GM18868 (cell line): ENCODE results near the gene CLEC4C.
"Not testable (repeated sequence)": the region's sequence is repeated elsewhere in the genome, so short reads cannot be mapped to it uniquely, and the experiment has no call there.

Experiments
- ATAC-seq: cut with Tn5 transposase; IDR thresholded peaks from one replicate; pipeline ENCODE4 v1.9.1; 2021; ENCODE audit warnings: mild to moderate bottlenecking, moderate library complexity; ENCODE audit not compliant: unreplicated experiment

Gene CLEC4C

GRCh38 chr12:7747246-7747645 lies at the start of gene CLEC4C:
TSS of gene CLEC4C (minus strand) at chr12:7747375. CDS start at chr12:7747348, 27 bp downstream.
- no peak for ATAC-seq

- no peak for ATAC-seq
Measured at GRCh38 chr12:7793211-7793610, 46.0 kb upstream of the CLEC4C start.

GRCh38 chr12:7788884-7789528 lies 41.8 kb upstream of the CLEC4C start, which contains the start of gene NANOG:
TSS of gene NANOG (plus strand) at chr12:7789402. CDS start at chr12:7789615, 213 bp downstream.
- not testable (repeated sequence) for ATAC-seq

- ATAC-seq = no peak
Measured at GRCh38 chr12:7788294-7788660, 41.1 kb upstream of the CLEC4C start.

GRCh38 chr12:7787574-7788293 lies 40.6 kb upstream of the CLEC4C start:
- no peak for ATAC-seq

GRCh38 chr12:7784701-7785100 lies 37.5 kb upstream of the CLEC4C start:
- ATAC-seq = no peak

- not testable (repeated sequence) for ATAC-seq
Measured at GRCh38 chr12:7783433-7783832, 36.3 kb upstream of the CLEC4C start.

GRCh38 chr12:7782055-7782454 lies 34.9 kb upstream of the CLEC4C start:
- ATAC-seq = no peak

- ATAC-seq = no peak
Measured at GRCh38 chr12:7781274-7781673, 34.1 kb upstream of the CLEC4C start.

GRCh38 chr12:7769999-7770398 lies 22.8 kb upstream of the CLEC4C start:
- ATAC-seq = no peak

GRCh38 chr12:7758766-7759140 lies 11.6 kb upstream of the CLEC4C start:
- ATAC-seq = no peak

GRCh38 chr12:7756993-7757392 lies 9.8 kb upstream of the CLEC4C start:
- ATAC-seq = no peak

GRCh38 chr12:7755668-7756067 lies 8.5 kb upstream of the CLEC4C start:
- ATAC-seq = not testable (repeated sequence)

- ATAC-seq = not testable (repeated sequence)
Measured at GRCh38 chr12:7751941-7752922, 5.1 kb upstream of the CLEC4C start.

GRCh38 chr12:7751394-7751793 lies 4.2 kb upstream of the CLEC4C start:
- ATAC-seq = no peak

- ATAC-seq = no peak
Measured at GRCh38 chr12:7750350-7750749, 3.2 kb upstream of the CLEC4C start.

GRCh38 chr12:7749442-7749841 lies 2.3 kb upstream of the CLEC4C start:
- ATAC-seq = no peak

- ATAC-seq = no peak
Measured at GRCh38 chr12:7748852-7749251, 1.7 kb upstream of the CLEC4C start.

- no peak for ATAC-seq
Measured at GRCh38 chr12:7732993-7733392, 14.2 kb downstream of the CLEC4C start.

GRCh38 chr12:7731486-7731885 lies 15.7 kb downstream of the CLEC4C start:
- ATAC-seq = no peak

- ATAC-seq = not testable (repeated sequence)
Measured at GRCh38 chr12:7730984-7731383, 16.2 kb downstream of the CLEC4C start.
